HCT116 (cell line): Measurements from ENCODE around the gene HLCS. TPM values are rescaled to one million over a fixed set of nuclear protein-coding genes. Genes with fewer than 3 reads are reported as not detected.

Experiments
- ATAC-seq: fragments of 200-7000 bp; cut with Tn5 transposase; 2 replicates; pipeline ENCODE4 v1.9.1; 2020; ENCODE audit warnings: mild to moderate bottlenecking, moderate library complexity
- BruUV-seq: library from RNA; stranded (reverse); fragments of 400-500 nt; replicated peaks from 2 replicates; lab custom pipeline; 2021; lab: Mats Ljungman, UMichigan
- CTCF ChIA-PET: fragments of 300-600 bp; sonication (Branson Sonifier 250); formaldehyde crosslinking; loops from one replicate; lab custom pipeline; 2021; ENCODE audit warnings: antibody characterized with exemption; lab: Charles Lee
- POLR2A ChIA-PET: fragments of 300-600, 350-600 bp; sonication (Branson Sonifier 250); formaldehyde crosslinking; loops from one replicate; lab custom pipeline; 2021; ENCODE audit warnings: antibody characterized with exemption; lab: Charles Lee
- RAD21 ChIA-PET, 2 experiments: fragments of 300-600 bp; sonication (Branson Sonifier 250); formaldehyde crosslinking; loops; one replicate each; lab custom pipeline; 2023; ENCODE audit warnings: low total read pairs in 2 of 2; ENCODE audit not compliant: uncharacterized antibody in 2 of 2, unreplicated experiment in 2 of 2, low non-redundant PET in 1 of 2; lab: Charles Lee
- DNase-seq: peaks from one replicate; pipeline ENCODE4 v3.0.0-alpha.2; 2010; ENCODE audit warnings: low read depth, low spot score
- H2AFZ ChIP-seq: fragments of 200-600 bp; shearing (Covaris generic), sonication (generic); 2 replicates; pipeline ENCODE4 v1.6.1; 2017; ENCODE audit warnings: low read depth, mixed run types, mixed read lengths, antibody characterized with exemption, low read length; ENCODE audit not compliant: poor library complexity, severe bottlenecking
- H3K27ac ChIP-seq: 2 replicates; pipeline ENCODE4 v1.5.1; 2012; ENCODE audit warnings: low read depth, low read length
- H3K27me3 ChIP-seq: fragments of 200-600 bp; sonication (generic); 2 replicates; pipeline ENCODE4 v1.6.1; 2016; ENCODE audit warnings: mixed run types, low read length, mixed read lengths; ENCODE audit not compliant: insufficient read depth
- H3K36me3 ChIP-seq, 2 experiments: fragments of 200-500 bp in 1 of 2; fragments of 200-600 bp in 1 of 2; sonication (Bioruptor generic) in 1 of 2; sonication (generic) in 1 of 2; 2 replicates each; pipeline versions ENCODE4 v1.5.1 to v1.6.1; 2014 to 2016; ENCODE audit warnings: low read length in 2 of 2, inconsistent platforms in 1 of 2, mixed read lengths in 1 of 2, mixed run types in 1 of 2; ENCODE audit not compliant: insufficient read depth in 2 of 2, control insufficient read depth in 1 of 2
- H3K4me1 ChIP-seq, 2 experiments: fragments of 200-600 bp in 1 of 2; sonication (generic) in 1 of 2; 2 replicates each; pipeline versions ENCODE4 v1.5.1 to v1.6.1; 2012 to 2017; ENCODE audit warnings: low read length in 2 of 2, inconsistent platforms in 1 of 2, mild to moderate bottlenecking in 1 of 2, mixed read lengths in 1 of 2, mixed run types in 1 of 2, moderate library complexity in 1 of 2; ENCODE audit not compliant: insufficient read depth in 2 of 2, control insufficient read depth in 1 of 2
- H3K4me2 ChIP-seq: fragments of 200-600 bp; sonication (generic); 2 replicates; pipeline ENCODE4 v1.6.1; 2017; ENCODE audit warnings: mixed run types, low read length, mixed read lengths
- H3K4me3 ChIP-seq, 2 experiments: fragments of 200-600 bp in 1 of 2; sonication (generic) in 1 of 2; replicated peaks in 1 of 2; 2 replicates each; pipeline ENCODE4 v1.5.1; 2011 to 2016; ENCODE audit warnings: low read length in 2 of 2, control low read depth in 1 of 2, low read depth in 1 of 2, mild to moderate bottlenecking in 1 of 2, mixed read lengths in 1 of 2, mixed run types in 1 of 2
- H3K79me2 ChIP-seq: fragments of 200-600 bp; sonication (generic); 2 replicates; pipeline ENCODE4 v1.6.1; 2017; ENCODE audit warnings: mild to moderate bottlenecking, mixed run types, low read length, moderate library complexity, mixed read lengths; ENCODE audit not compliant: insufficient read depth
- H3K9ac ChIP-seq: fragments of 200-600 bp; sonication (generic); 2 replicates; pipeline ENCODE4 v1.6.1; 2016; ENCODE audit warnings: low read length, mixed read lengths
- H3K9me2 ChIP-seq: fragments of 200-600 bp; sonication (generic), shearing (Covaris generic); 2 replicates; pipeline ENCODE4 v1.6.1; 2017; ENCODE audit warnings: mixed run types, mild to moderate bottlenecking, moderate library complexity; ENCODE audit not compliant: insufficient read depth
- H3K9me3 ChIP-seq, 2 experiments: fragments of 200-500 bp in 1 of 2; fragments of 200-600 bp in 1 of 2; sonication (Bioruptor generic) in 1 of 2; sonication (generic) in 1 of 2; 2 replicates each; pipeline ENCODE4 v1.6.1; 2014 to 2017; ENCODE audit warnings: low read length in 2 of 2, mixed read lengths in 2 of 2, inconsistent platforms in 1 of 2, low read depth in 1 of 2, mild to moderate bottlenecking in 1 of 2, mixed run types in 1 of 2, moderate library complexity in 1 of 2; ENCODE audit not compliant: control insufficient read depth in 1 of 2, insufficient read depth in 1 of 2
- H4K20me1 ChIP-seq: fragments of 200-600 bp; sonication (generic), shearing (Covaris generic); 2 replicates; pipeline ENCODE4 v1.6.1; 2017; ENCODE audit warnings: mixed run types, mild to moderate bottlenecking, moderate library complexity; ENCODE audit not compliant: insufficient read depth
- CBX3 ChIP-seq: IDR thresholded peaks from 2 replicates; pipeline ENCODE4 v1.6.1; 2012; ENCODE audit warnings: low read depth
- CEBPB ChIP-seq: IDR thresholded peaks from 2 replicates; pipeline ENCODE4 v1.6.1; 2012; ENCODE audit warnings: low read depth
- CTCF ChIP-seq, 3 experiments: fragments of 200-600 bp in 1 of 3; sonication (generic) in 1 of 3; IDR thresholded peaks in 2 of 3; conservative IDR thresholded peaks in 1 of 3; 2 replicates each; pipeline ENCODE4 v1.5.1; 2012 to 2017; ENCODE audit warnings: low read depth in 2 of 3, low read length in 2 of 3, antibody characterized with exemption in 1 of 3, borderline replicate concordance in 1 of 3, control low read depth in 1 of 3, mild to moderate bottlenecking in 1 of 3, mixed read lengths in 1 of 3, mixed run types in 1 of 3, moderate library complexity in 1 of 3; ENCODE audit not compliant: insufficient read depth in 1 of 3
- EGR1 ChIP-seq: IDR thresholded peaks from 2 replicates; pipeline ENCODE4 v1.6.1; 2012; ENCODE audit warnings: low read depth
- ELF1 ChIP-seq: IDR thresholded peaks from 2 replicates; pipeline ENCODE4 v1.6.1; 2012; ENCODE audit warnings: low read depth, borderline replicate concordance
- EZH2 ChIP-seq: fragments of 200-600 bp; sonication (generic); IDR thresholded peaks from 2 replicates; pipeline ENCODE4 v1.6.1; 2017; ENCODE audit warnings: antibody characterized with exemption, mixed run types
- JUND ChIP-seq: IDR thresholded peaks from 2 replicates; pipeline ENCODE4 v1.6.1; 2012
- MAX ChIP-seq: IDR thresholded peaks from 2 replicates; pipeline ENCODE4 v1.6.1; 2012
- RAD21 ChIP-seq: IDR thresholded peaks from 2 replicates; pipeline ENCODE4 v1.6.1; 2012; ENCODE audit warnings: low read depth, mild to moderate bottlenecking
- SIN3A ChIP-seq: IDR thresholded peaks from 2 replicates; pipeline ENCODE4 v1.6.1; 2012; ENCODE audit warnings: low read depth
- SRF ChIP-seq: IDR thresholded peaks from 2 replicates; pipeline ENCODE4 v1.6.1; 2012; ENCODE audit warnings: low read depth
- TCF7L2 ChIP-seq: IDR thresholded peaks from 2 replicates; pipeline ENCODE4 v1.7.0; 2011; ENCODE audit warnings: borderline replicate concordance, inconsistent platforms; ENCODE audit not compliant: insufficient read depth, insufficient read length; ENCODE audit errors: extremely low read depth
- YY1 ChIP-seq: IDR thresholded peaks from 2 replicates; pipeline ENCODE4 v1.6.1; 2011; ENCODE audit warnings: low read length, low read depth, moderate library complexity, mild to moderate bottlenecking; ENCODE audit not compliant: insufficient replicate concordance; ENCODE audit errors: extremely low read depth
- ZBTB33 ChIP-seq: IDR thresholded peaks from 2 replicates; pipeline ENCODE4 v1.6.1; 2011; ENCODE audit warnings: mild to moderate bottlenecking, low read length, moderate library complexity; ENCODE audit not compliant: insufficient replicate concordance; ENCODE audit errors: extremely low read depth
- ZFX ChIP-seq: fragments of 450-650 bp; IDR thresholded peaks from 2 replicates; pipeline ENCODE4 v1.6.1; 2017
- ZNF274 ChIP-seq: fragments of 200-500 bp; sonication (Bioruptor generic); IDR thresholded peaks from 2 replicates; pipeline ENCODE4 v1.6.1; 2014; ENCODE audit warnings: mild to moderate bottlenecking, low read depth, low read length, inconsistent platforms
- intact Hi-C: fragments of 100-400 bp; cut with micrococcal nuclease; formaldehyde crosslinking; loops from 2 replicates; pipeline ENCODE4 v1.10.0; 2022
- total RNA-seq: library from RNA; stranded (reverse); gene quantifications from one replicate; pipeline ENCODE4 v1.2.1, GENCODE V29; 2021; ENCODE audit not compliant: unreplicated experiment

HLCS gene
- total RNA-seq, 1 experiment from 2014 or later: 18.5 TPM

GRCh38 chr21:36753556-36753955 lies 212.9 kb downstream of the HLCS start:
- CTCF ChIA-PET: interaction anchor here (1.4 kb wide), 1 partner anchor 101 kb away, joined by 3 read pairs; no protein-coding TSS in a partner anchor
- no peak overlapping the region for H3K27ac ChIP-seq

GRCh38 chr21:36751383-36751782 lies 215.1 kb downstream of the HLCS start:
- Histone ChIP-seq H3K4me3 (no peak overlapping the region), H4K20me1 (no peaks in the 10 kb centered on the region), H3K36me3 (peaks cover 0 to 5% of the 10 kb centered on the region in 2 experiments; a peak in 1 of 4 replicates), H3K4me2 (no peak overlapping the region), H3K4me1 (no peaks in the 10 kb centered on the region; a peak in 1 of 4 replicates), H3K9me2 (no peaks in the 10 kb centered on the region), H3K9ac (no peak overlapping the region), H2AFZ (no peak overlapping the region), H3K27ac (no peak overlapping the region), H3K9me3 (no peaks in the 10 kb centered on the region), H3K27me3 (no peaks in the 10 kb centered on the region), H3K79me2 (no peaks in the 10 kb centered on the region)
- no peak for DNase-seq
- no TSS peak for BruUV-seq
- RAD21 ChIA-PET: no interaction called here
- ATAC-seq: no peak
- TF ChIP-seq SRF (no peak), EGR1 (no peak), CEBPB (no peak), JUND (no peak), MAX (no peak), CTCF (IDR thresholded peaks at IDR 0.05 in 2 of 3, conservative IDR thresholded peaks at IDR 0.05 in 1 of 3; ENCODE audit: borderline replicate concordance in 1 of 3, insufficient read depth in 1 of 3, low read depth in 2 of 3, low read length in 2 of 3) (no peak), ZFX (no peak), ELF1 (no peak), CBX3 (no peak), TCF7L2 (no peak), YY1 (no peak), ZBTB33 (no peak), SIN3A (no peak)
- CTCF ChIA-PET: no interaction called here
- intact Hi-C loops: loop anchor here (10.0 kb wide), 2 partner anchors 93 to 173 kb away; no protein-coding TSS in a partner anchor
- POLR2A ChIA-PET: no interaction called here

More at GRCh38 chr21:36753556-36753955, 212.9 kb downstream of the HLCS start:
- Histone ChIP-seq H2AFZ (no peak overlapping the region), H3K9me3 (no peaks in the 10 kb centered on the region), H3K4me1 (no peaks in the 10 kb centered on the region; a peak in 1 of 4 replicates), H3K9me2 (no peaks in the 10 kb centered on the region), H3K79me2 (no peaks in the 10 kb centered on the region), H3K4me3 (no peak overlapping the region), H3K27me3 (no peaks in the 10 kb centered on the region), H3K4me2 (no peak overlapping the region), H3K36me3 (peaks cover 0 to 5% of the 10 kb centered on the region in 2 experiments; a peak in 1 of 4 replicates), H4K20me1 (no peaks in the 10 kb centered on the region), H3K9ac (no peak overlapping the region)
- BruUV-seq: TSS peak; percentile 30
- intact Hi-C loops: loop anchor here (10.0 kb wide), 2 partner anchors 91 to 171 kb away; no protein-coding TSS in a partner anchor
- RAD21 ChIA-PET: no interaction called here
- TF ChIP-seq CEBPB: no peak
- TF ChIP-seq SRF: no peak
- no peak for TF ChIP-seq ZNF274
- no peak for TF ChIP-seq EZH2
- TF ChIP-seq ELF1: no peak
- no peak for TF ChIP-seq RAD21
- ATAC-seq (no peak), DNase-seq (no peak)
- POLR2A ChIA-PET: no interaction called here
